Transverse colon (tissue), 4 donors: ENCODE results near the gene AGPAT2. TPM values are rescaled to one million over a fixed set of nuclear protein-coding genes. Genes with fewer than 3 reads are reported as not detected.

Source experiments
- DNase-seq: peaks from one replicate; pipeline ENCODE4 v3.0.0-alpha.2; 2019
- H3K27ac ChIP-seq, 4 donors: fragments of 200-600 bp; sonication (generic); 2 replicates each; pipeline ENCODE4 v1.5.1; 2016 to 2018; ENCODE audit warnings: inconsistent platforms in 4 of 4
- H3K27me3 ChIP-seq: fragments of 200-600 bp; sonication (generic); 2 replicates; pipeline ENCODE4 v1.5.1; 2017; ENCODE audit warnings: inconsistent platforms
- H3K36me3 ChIP-seq, 4 donors: fragments of 200-600 bp; sonication (generic); 2 replicates each; pipeline ENCODE4 v1.5.1; 2017 to 2019; ENCODE audit warnings: inconsistent platforms in 4 of 4
- H3K4me1 ChIP-seq, 4 donors: fragments of 200-600 bp; sonication (generic); 2 replicates each; pipeline ENCODE4 v1.5.1; 2017 to 2020; ENCODE audit warnings: inconsistent platforms in 4 of 4
- H3K4me3 ChIP-seq, 4 donors: fragments of 200-600 bp; sonication (generic); 1 replicate in 1 of 4; 2 replicates in 3 of 4; pipeline versions ENCODE4 v1.5.1 to v1.6.1; 2017 to 2019; ENCODE audit warnings: inconsistent platforms in 4 of 4
- H3K9me3 ChIP-seq, 2 donors: fragments of 200-600 bp; sonication (generic); 2 replicates each; pipeline ENCODE4 v1.5.1; 2017 to 2019; ENCODE audit warnings: inconsistent platforms in 2 of 2
- EP300 ChIP-seq: sonication (generic); formaldehyde crosslinking; IDR thresholded peaks from one replicate; pipeline ENCODE4 v1.6.1; 2017; ENCODE audit warnings: antibody characterized with exemption, low read depth
- POLR2A ChIP-seq: fragments of 450-650 bp; IDR thresholded peaks from one replicate; pipeline ENCODE4 v1.6.1; 2016; ENCODE audit warnings: antibody characterized with exemption, mild to moderate bottlenecking, moderate library complexity
- POLR2AphosphoS5 ChIP-seq, 3 donors: sonication (generic); formaldehyde crosslinking; IDR thresholded peaks; one replicate each; pipeline ENCODE4 v1.6.1; 2016; ENCODE audit warnings: antibody characterized with exemption in 3 of 3
- WGBS, 2 donors: methylation state at CpG; one replicate each; pipeline ENCODE4 v1.1.5; 2018; ENCODE audit warnings: low coverage in 1 of 2; 5-methylcytosine and 5-hydroxymethylcytosine counted together
- in situ Hi-C, 4 donors: fragments of 200-750 bp; cut with MboI; loops; one replicate each; pipeline versions ENCODE4 v1.15.0 to v1.15.1; 2017; ENCODE audit warnings: low sequenced_read_pairs in 3 of 4, low pct_ligation_motif_present in 1 of 4, low pct_unique_long_range_greater_than_20kb in 1 of 4
- intact Hi-C: fragments of 100-400 bp; cut with DNase I; formaldehyde crosslinking; loops from one replicate; pipeline ENCODE4 v1.15.1; 2023; ENCODE audit warnings: low total_unique reads
- total RNA-seq, 4 donors: library from RNA; depleted of rRNA; stranded (reverse); fragments of >200 nt; gene quantifications; one replicate each; pipeline ENCODE4 v1.1.0, GENCODE V29; 2016
- TF ChIP-seq, protein P1 (sequence below), 5 experiments: fragments of 200-600 bp in 3 of 5; fragments of 450-650 bp in 2 of 5; sonication (generic) in 3 of 5; IDR thresholded peaks; 1 replicate in 2 of 5; 2 replicates in 3 of 5; pipeline ENCODE4 v1.5.1; 2016 to 2017; ENCODE audit warnings: antibody characterized with exemption in 5 of 5, inconsistent platforms in 3 of 5, mild to moderate bottlenecking in 2 of 5, moderate library complexity in 1 of 5

Gene AGPAT2
- total RNA-seq, 4 donors from 2014 or later, result 245 to 441 (median 290) TPM

GRCh38 chr9:136695955-136696354 lies 8.7 kb upstream of the AGPAT2 start:
- H3K9me3 ChIP-seq, result no peaks in the 10 kb centered on the region
- peaks cover 34 to 68% (median 64%) of the 10 kb centered on the region in 4 donors for H3K4me1 ChIP-seq
- DNase-seq, result peak; percentile 42
- TF ChIP-seq, protein P1, sequence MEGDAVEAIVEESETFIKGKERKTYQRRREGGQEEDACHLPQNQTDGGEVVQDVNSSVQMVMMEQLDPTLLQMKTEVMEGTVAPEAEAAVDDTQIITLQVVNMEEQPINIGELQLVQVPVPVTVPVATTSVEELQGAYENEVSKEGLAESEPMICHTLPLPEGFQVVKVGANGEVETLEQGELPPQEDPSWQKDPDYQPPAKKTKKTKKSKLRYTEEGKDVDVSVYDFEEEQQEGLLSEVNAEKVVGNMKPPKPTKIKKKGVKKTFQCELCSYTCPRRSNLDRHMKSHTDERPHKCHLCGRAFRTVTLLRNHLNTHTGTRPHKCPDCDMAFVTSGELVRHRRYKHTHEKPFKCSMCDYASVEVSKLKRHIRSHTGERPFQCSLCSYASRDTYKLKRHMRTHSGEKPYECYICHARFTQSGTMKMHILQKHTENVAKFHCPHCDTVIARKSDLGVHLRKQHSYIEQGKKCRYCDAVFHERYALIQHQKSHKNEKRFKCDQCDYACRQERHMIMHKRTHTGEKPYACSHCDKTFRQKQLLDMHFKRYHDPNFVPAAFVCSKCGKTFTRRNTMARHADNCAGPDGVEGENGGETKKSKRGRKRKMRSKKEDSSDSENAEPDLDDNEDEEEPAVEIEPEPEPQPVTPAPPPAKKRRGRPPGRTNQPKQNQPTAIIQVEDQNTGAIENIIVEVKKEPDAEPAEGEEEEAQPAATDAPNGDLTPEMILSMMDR (IDR thresholded peaks at IDR 0.05), result no peak
- no peak for TF ChIP-seq POLR2AphosphoS5 (IDR thresholded peaks at IDR 0.05)
- WGBS, 2 donors, result 62% methylated on average over 18 of the region's 23 CpGs; no CpG with 5 or more reads in 1 of the 2 donors
- in situ Hi-C loops, result no loop called here
- intact Hi-C loops, result no loop called here
- peak overlapping the region; percentile 70 to 85 (median 78) for H3K27ac ChIP-seq
- no peak overlapping the region for H3K4me3 ChIP-seq
- peaks cover 24% of the 10 kb centered on the region for H3K27me3 ChIP-seq
- H3K36me3 ChIP-seq, result no peaks in the 10 kb centered on the region

GRCh38 chr9:136695435-136695895 lies 8.2 kb upstream of the AGPAT2 start:
- H3K36me3 ChIP-seq, result no peaks in the 10 kb centered on the region
- no peak for TF ChIP-seq POLR2A
- TF ChIP-seq POLR2AphosphoS5 (IDR thresholded peaks at IDR 0.05), result peak in 2 of 3 donors; percentile 35 to 39
- peak; percentile 81 for DNase-seq
- H3K9me3 ChIP-seq, result no peaks in the 10 kb centered on the region
- H3K27me3 ChIP-seq, result peaks cover 19% of the 10 kb centered on the region
- in situ Hi-C loops (no loop called here), intact Hi-C loops (no loop called here)
- H3K4me1 ChIP-seq, result peaks cover 39 to 70% (median 64%) of the 10 kb centered on the region in 4 donors
- H3K27ac ChIP-seq, result peak overlapping the region; percentile 70 to 85 (median 78)
- WGBS, 2 donors, result 48% methylated on average over 10 of the region's 10 CpGs; no CpG with 5 or more reads in 1 of the 2 donors
- H3K4me3 ChIP-seq, result no peak overlapping the region

GRCh38 chr9:136694872-136695247 lies 7.6 kb upstream of the AGPAT2 start:
- TF ChIP-seq POLR2AphosphoS5 (IDR thresholded peaks at IDR 0.05) (no peak), EP300 (no peak), POLR2A (no peak)
- TF ChIP-seq, protein P1 (IDR thresholded peaks at IDR 0.05), result no peak
- 68 to 80% methylated on average over 7 to 11 of the region's 11 CpGs for WGBS, 2 donors
- peaks cover 13% of the 10 kb centered on the region for H3K27me3 ChIP-seq
- H3K4me1 ChIP-seq, result peaks cover 41 to 73% (median 65%) of the 10 kb centered on the region in 4 donors
- no peak overlapping the region for H3K4me3 ChIP-seq
- no peaks in the 10 kb centered on the region for H3K36me3 ChIP-seq
- peak overlapping the region; percentile 70 to 85 (median 78) for H3K27ac ChIP-seq
- intact Hi-C loops (no loop called here), in situ Hi-C loops (no loop called here)
- DNase-seq, result no peak
- no peaks in the 10 kb centered on the region for H3K9me3 ChIP-seq

DNA sequence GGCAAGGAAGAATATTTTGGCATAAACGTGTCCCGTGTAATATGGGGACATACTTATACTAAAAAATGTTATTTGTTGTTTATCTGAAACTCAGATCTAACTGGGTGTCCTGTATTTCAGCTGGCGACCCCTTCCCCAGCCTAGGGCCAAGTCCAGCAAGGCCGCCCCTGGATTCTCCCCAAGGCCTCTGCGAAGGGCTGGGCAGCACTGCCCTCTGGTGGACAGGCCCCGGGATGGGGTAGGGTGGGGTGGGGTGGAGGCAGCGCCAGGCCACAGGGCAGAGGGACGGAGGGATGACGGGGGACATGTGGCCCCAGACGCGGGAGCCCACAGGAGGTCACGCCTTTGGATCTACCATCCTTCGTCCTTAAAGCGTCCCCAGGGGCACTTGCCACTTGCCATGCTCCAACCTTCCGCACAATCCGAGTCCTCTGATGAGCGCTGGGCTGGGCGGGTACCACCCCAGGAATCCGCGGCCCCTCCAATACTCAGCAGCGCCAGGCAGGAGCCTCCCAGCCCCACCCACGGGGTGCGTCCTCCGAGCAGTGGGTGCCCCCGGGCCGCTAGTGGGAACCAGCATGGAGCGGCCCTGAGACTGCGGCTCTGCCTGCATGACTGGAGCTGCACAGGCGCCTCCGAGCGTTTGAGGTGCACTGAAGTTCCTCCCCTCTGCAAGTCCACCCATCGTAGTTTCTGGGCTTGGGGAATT lies 7.1 kb upstream of the AGPAT2 start:
- Histone ChIP-seq H3K27me3 (peaks cover 8% of the 10 kb centered on the region), H3K4me3 (no peak overlapping the region), H3K27ac (peak overlapping the region; percentile 70 to 85 (median 78)), H3K4me1 (peaks cover 41 to 77% (median 61%) of the 10 kb centered on the region in 4 donors), H3K9me3 (no peaks in the 10 kb centered on the region), H3K36me3 (no peaks in the 10 kb centered on the region)
- TF ChIP-seq POLR2A (no peak), POLR2AphosphoS5 (IDR thresholded peaks at IDR 0.05) (no peak)
- TF ChIP-seq, protein P1 (IDR thresholded peaks at IDR 0.05), result peak; percentile 73 to 90 (median 76)
- 33 to 42% methylated on average over 2 to 32 of the region's 32 CpGs for WGBS, 2 donors
- in situ Hi-C loops (no loop called here), intact Hi-C loops (no loop called here)
- DNase-seq, result peak; percentile 80
